Ishikawa (cell line): Measurements from ENCODE around the gene AIFM2.
A peak's percentile ranks its signal among the peaks of the same experiment; 100 is the strongest.

ENCODE experiments used
- CEBPB ChIP-seq: IDR thresholded peaks from 2 replicates; pipeline ENCODE4 v1.6.1; 2012
- CREB1 ChIP-seq: IDR thresholded peaks from 2 replicates; pipeline ENCODE4 v1.6.1; 2012; ENCODE audit warnings: low read depth
- EGR1 ChIP-seq: IDR thresholded peaks from 2 replicates; pipeline ENCODE4 v1.6.1; 2012
- EP300 ChIP-seq: IDR thresholded peaks from 2 replicates; pipeline ENCODE4 v1.6.1; 2012; ENCODE audit warnings: borderline replicate concordance
- FOXM1 ChIP-seq: IDR thresholded peaks from 2 replicates; pipeline ENCODE4 v1.6.1; 2012; ENCODE audit warnings: low read depth, borderline replicate concordance
- MAX ChIP-seq: IDR thresholded peaks from 2 replicates; pipeline ENCODE4 v1.6.1; 2012
- NFIC ChIP-seq: IDR thresholded peaks from 2 replicates; pipeline ENCODE4 v1.6.1; 2012
- RAD21 ChIP-seq: IDR thresholded peaks from 2 replicates; pipeline ENCODE4 v1.6.1; 2012; ENCODE audit warnings: low read depth
- TAF1 ChIP-seq: IDR thresholded peaks from 2 replicates; pipeline ENCODE4 v1.6.1; 2012; ENCODE audit warnings: low read depth, mild to moderate bottlenecking
- TCF12 ChIP-seq: IDR thresholded peaks from 2 replicates; pipeline ENCODE4 v1.6.1; 2012; ENCODE audit warnings: low read depth
- TEAD4 ChIP-seq: IDR thresholded peaks from 2 replicates; pipeline ENCODE4 v1.6.1; 2012
- USF1 ChIP-seq: IDR thresholded peaks from 2 replicates; pipeline ENCODE4 v1.6.1; 2012
- YY1 ChIP-seq: IDR thresholded peaks from 2 replicates; pipeline ENCODE4 v1.6.1; 2012; ENCODE audit warnings: low read depth
- ZBTB7A ChIP-seq: IDR thresholded peaks from 2 replicates; pipeline ENCODE4 v1.6.1; 2012; ENCODE audit warnings: low read depth
- TF ChIP-seq, protein P1 (sequence below): IDR thresholded peaks from 2 replicates; pipeline ENCODE4 v1.6.1; 2012; ENCODE audit warnings: low read depth, mild to moderate bottlenecking

AIFM2 gene

GRCh38 chr10:70145666-70146488, 13.3 kb upstream of the AIFM2 start:
- TF ChIP-seq EGR1 (0 out of 2 replicates have a peak, but pooled peaks have one; percentile 7), USF1 (no peak), CREB1 (no peak), TCF12 (0 out of 2 replicates have a peak, but pooled peaks have one; percentile 28), YY1 (peak; percentile 84), MAX (peak; percentile 84), RAD21 (no peak), TEAD4 (no peak), FOXM1 (no peak), TAF1 (peak; percentile 57), NFIC (0 out of 2 replicates have a peak, but pooled peaks have one; percentile 8), EP300 (no peak; the same call in 1 of the 2 replicates), CEBPB (no peak), ZBTB7A (0 out of 2 replicates have a peak, but pooled peaks have one; percentile 78)
- TF ChIP-seq, protein P1, sequence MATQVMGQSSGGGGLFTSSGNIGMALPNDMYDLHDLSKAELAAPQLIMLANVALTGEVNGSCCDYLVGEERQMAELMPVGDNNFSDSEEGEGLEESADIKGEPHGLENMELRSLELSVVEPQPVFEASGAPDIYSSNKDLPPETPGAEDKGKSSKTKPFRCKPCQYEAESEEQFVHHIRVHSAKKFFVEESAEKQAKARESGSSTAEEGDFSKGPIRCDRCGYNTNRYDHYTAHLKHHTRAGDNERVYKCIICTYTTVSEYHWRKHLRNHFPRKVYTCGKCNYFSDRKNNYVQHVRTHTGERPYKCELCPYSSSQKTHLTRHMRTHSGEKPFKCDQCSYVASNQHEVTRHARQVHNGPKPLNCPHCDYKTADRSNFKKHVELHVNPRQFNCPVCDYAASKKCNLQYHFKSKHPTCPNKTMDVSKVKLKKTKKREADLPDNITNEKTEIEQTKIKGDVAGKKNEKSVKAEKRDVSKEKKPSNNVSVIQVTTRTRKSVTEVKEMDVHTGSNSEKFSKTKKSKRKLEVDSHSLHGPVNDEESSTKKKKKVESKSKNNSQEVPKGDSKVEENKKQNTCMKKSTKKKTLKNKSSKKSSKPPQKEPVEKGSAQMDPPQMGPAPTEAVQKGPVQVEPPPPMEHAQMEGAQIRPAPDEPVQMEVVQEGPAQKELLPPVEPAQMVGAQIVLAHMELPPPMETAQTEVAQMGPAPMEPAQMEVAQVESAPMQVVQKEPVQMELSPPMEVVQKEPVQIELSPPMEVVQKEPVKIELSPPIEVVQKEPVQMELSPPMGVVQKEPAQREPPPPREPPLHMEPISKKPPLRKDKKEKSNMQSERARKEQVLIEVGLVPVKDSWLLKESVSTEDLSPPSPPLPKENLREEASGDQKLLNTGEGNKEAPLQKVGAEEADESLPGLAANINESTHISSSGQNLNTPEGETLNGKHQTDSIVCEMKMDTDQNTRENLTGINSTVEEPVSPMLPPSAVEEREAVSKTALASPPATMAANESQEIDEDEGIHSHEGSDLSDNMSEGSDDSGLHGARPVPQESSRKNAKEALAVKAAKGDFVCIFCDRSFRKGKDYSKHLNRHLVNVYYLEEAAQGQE, result no peak

- TF ChIP-seq CEBPB (no peak), MAX (no peak), TEAD4 (no peak), CREB1 (no peak), FOXM1 (no peak), TCF12 (no peak), NFIC (no peak), EP300 (no peak), USF1 (no peak), TAF1 (no peak), YY1 (no peak), EGR1 (no peak), RAD21 (no peak), ZBTB7A (no peak)
- TF ChIP-seq, protein P1, result no peak
These were observed 12.6 kb upstream of the AIFM2 start for GRCh38 chr10:70145166-70145665.

DNA sequence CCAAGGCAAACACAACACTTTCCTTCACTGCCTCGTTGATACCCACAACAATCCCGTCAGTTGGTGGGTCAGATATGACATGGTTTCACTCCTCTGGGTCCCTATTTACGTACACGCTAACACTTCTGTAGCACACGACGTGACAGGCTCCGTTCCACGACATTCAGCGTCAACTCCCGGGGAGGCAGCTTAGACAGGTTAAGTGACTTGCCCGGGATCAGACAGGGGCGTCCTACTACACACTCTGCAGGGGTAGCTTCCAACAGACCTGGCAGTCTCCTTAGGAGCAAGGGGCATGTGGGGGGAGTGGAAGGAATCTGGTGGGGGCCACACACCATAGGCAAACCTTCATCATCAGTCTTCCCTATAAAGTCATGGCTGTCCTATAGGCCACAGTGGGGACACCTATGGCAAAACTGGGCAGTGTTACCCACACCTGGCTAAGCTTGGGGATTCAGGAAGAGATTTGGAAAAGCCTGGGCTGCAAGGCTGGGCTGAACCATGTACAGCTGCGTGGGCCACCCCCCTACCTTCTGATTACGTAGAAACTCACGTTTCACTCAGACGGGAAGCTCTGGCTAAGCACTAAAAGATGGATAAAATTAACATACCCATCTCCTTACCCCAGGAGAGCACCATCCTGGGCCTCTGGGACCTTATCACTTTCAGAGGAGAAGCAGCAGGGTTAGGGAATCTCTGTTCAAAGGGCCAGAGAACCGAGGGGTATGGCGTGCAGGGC, 11.9 kb upstream of the AIFM2 start:
- TF ChIP-seq YY1, result no peak

DNA sequence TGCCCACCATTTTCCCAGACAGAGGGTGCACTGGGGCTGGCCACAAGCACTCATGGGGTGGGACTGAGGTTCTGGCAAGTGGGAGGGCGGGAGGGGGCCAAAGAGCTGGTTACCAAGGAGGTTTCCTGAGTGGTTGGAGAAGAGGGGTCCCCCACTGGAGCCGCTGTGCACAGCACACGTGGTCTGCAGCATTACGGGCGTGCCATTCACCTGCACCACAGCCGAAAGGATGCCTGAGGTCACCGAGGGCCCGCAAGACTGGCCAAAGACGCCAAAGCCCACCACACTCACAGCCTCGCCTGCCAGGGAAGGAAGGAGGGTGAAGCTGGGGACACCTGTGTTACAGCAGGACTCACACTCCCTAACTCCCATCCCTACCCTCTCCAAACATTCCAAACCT, 9.9 kb upstream of the AIFM2 start:
- no peak for TF ChIP-seq RAD21
- no peak for TF ChIP-seq ZBTB7A
- TF ChIP-seq USF1, result no peak
- no peak for TF ChIP-seq EGR1
- TF ChIP-seq, protein P1, result no peak
- no peak for TF ChIP-seq TCF12
- no peak for TF ChIP-seq TAF1
- no peak for TF ChIP-seq CREB1
- TF ChIP-seq EP300, result no peak
- no peak for TF ChIP-seq MAX
- TF ChIP-seq YY1, result no peak
- TF ChIP-seq FOXM1, result no peak
- TF ChIP-seq CEBPB, result no peak
- TF ChIP-seq TEAD4, result no peak
- TF ChIP-seq NFIC, result no peak
